Stimulated activated CD4-positive, alpha-beta T cell treated with anti-CD3 and anti-CD28 coated beads, Interleukin-2, amount 100 ng/mL, for 48 hours (primary cell): ENCODE data around the gene ARHGAP32.
"Not testable (repeated sequence)": the region's sequence is repeated elsewhere in the genome, so short reads cannot be mapped to it uniquely, and the experiment has no call there.

Experiments
- DNase-seq, 2 donors: peaks; one replicate each; pipeline ENCODE4 v3.0.0-alpha.2; 2020

Gene ARHGAP32

DNA sequence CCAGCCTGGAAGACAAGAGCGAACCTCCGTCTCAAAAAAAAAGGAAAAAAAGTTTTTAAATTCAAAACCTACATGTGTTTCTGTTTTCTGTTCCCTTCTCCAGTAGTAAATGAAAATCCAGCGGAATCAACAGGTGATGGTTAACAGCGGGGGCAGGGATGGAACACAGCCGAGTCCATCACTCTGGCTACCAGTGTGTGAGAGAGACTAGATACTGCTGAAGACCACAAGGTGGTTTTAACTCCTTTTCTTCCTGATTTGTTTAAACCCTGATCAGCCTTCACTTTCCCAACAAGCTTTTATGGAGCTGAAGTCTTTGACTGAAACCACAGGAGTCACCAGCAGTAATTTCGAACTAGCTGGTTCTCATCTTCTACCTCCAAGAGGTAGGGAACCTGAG, 3.6 kb upstream of the ARHGAP32 start:
- DNase-seq: no peak

DNA sequence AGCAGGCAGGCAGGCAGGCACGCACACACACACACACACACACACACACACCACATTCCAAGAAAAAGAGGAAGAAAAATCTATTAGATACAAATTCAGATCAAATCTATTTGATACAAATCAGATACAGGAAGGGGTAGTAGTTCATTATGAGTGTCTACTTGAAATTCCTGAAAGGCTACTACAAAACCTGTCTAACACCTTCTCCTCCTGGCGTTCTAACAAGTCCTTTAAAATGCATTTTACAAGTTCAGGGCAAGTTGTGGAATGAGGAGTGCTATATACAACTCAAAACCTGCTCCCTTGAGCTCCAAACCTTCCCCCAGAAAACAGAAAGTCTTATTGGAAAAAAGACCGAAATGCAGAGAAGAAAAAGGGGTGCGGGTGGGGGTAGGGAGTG, 476 bp downstream of the ARHGAP32 start:
- no peak for DNase-seq

DNA sequence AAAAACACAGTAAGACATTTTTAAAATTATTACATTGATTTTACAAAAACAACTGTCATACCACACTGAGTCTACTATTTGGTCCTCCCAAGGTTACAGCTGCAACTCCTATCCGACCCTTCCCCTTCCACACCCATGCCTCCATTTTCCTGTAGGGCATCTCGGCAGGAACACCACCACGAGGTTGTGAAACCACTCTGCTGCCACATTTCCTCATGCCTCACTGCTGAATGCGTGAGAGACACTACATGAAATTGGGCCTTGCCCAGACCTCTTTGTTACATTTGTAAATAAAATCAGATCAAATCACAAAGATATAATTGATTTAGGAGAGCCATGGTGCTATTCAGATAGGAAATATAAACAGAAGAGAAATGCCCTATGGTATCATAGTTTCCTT, 2.0 kb downstream of the ARHGAP32 start:
- DNase-seq: no peak

DNA sequence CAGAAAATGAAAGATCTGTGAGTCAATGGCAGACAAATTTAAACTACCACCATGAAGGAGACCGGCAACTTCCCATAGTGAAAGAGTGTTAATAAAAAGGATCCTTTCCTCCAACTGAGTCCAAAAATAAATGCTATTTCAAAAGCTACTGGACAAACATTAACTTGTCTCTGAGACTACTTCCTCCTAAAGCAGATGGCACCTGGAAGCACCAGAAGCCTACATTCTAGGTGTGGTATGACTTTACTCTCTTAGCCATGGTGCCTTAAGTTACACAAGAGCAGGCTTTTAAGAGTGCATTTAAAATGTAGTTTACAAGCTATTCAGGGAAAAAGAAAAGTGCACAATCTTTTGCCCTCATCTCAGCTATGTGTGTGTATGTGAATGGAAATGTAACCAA, 2.5 kb downstream of the ARHGAP32 start:
- no peak for DNase-seq

DNA sequence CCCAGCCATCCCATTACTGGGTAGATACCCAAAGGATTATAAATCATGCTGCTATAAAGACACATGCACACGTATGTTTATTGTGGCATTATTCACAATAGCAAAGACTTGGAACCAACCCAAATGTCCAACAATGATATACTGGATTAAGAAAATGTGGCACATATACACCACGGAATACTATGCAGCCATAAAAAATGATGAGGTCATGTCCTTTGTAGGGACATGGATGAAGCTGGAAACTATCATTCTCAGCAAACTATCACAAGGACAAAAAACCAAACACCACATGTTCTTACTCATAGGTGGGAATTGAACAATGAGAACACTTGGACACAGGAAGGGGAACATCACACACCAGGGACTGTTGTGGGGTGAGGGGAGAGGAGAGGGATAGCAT, 7.0 kb downstream of the ARHGAP32 start:
- not testable (repeated sequence) for DNase-seq

DNA sequence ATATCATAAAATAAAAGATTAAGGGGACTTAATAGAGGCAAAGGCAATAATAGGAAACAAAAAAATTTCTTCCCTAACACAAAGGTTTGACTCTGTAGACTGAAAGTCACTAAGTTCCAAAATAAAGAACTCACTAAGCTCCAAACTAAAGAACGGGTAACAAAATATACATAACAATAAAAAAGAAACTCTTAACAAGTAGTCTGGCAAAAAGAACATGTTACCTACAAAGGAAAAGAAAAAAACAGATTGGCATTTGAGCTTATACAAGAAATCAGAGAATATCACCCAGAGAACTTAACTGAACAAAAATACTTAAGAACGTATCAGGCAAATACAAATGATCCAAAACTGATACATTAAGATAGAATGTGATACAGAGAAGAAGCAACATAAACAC, 7.5 kb downstream of the ARHGAP32 start:
- DNase-seq: no peak

DNA sequence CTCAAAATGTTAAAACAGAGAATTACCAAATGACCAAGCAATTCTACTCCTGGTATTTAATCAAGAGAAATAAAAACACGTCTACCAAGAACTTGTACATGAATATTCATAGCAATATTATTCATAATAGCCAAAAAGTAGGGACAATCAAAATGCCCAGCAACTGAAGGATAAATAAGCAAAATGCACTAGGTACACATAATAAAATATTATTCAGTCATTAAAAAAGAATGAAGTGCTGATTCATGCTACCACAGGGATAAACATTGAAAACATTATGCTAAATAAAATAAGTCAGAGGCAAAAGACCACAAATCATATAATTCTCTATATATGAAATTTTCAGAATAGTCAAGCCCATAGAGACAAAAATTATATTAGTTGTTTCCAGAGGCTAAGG, 24.8 kb downstream of the ARHGAP32 start:
- DNase-seq: no peak

DNA sequence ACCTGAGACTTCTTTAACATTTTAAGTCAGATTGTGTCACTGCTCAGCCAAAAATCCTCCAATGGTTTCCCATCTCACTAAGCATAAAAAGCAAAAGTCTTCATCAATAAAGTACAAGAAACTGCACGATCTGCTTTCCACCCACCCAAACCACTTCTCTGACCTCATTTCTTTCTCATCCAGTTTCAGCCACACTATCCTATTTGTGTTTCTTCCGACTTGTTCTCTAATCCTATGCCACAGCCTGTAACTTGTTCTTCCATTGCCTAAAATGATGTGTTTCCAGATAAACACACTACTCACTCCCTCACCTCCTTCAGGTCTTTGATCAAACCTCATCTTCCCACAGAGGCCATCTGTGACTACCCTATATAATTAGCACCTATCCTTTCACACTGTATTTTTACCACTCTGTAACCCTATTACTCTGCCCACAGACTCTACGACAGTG, 28.4 kb downstream of the ARHGAP32 start:
- DNase-seq: no peak

DNA sequence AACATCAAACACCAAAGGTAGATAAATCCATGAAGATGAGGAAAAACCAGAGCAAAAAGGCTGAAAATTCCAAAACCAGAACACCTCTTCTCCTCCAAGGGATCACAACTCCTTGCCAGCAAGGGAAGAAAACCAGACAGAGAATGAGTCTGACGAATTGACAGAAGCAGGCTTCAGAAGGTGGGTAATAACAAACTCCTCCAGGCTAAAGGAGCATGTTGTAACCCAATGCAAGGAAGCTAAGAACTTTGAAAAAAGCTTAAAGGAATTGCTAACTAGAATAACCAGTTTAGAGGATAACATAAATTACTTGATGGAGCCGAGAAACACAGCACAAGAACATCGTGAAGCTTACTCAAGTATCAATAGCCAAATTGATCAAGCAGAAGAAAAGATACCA, 35.0 kb downstream of the ARHGAP32 start:
- DNase-seq: not testable (repeated sequence)

DNA sequence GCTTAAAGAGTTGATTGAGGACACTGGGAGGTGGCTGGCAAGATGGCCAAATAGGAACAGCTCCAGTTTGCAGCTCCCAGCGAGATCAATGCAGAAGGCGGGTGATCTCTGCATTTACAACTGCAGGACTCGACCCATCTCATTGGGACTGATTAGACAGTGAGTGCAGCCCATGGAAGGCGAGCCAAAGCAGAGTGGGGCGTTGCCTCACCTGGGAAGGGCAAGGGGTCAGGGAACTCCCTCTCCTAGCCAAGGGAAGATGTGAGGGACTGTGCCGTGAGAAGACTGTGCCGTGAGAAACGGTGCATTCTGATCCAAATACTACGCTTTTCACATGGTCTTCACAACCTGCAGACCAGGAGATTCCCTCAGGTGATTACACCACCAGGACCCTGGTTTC, 36.4 kb downstream of the ARHGAP32 start:
- DNase-seq: no peak

DNA sequence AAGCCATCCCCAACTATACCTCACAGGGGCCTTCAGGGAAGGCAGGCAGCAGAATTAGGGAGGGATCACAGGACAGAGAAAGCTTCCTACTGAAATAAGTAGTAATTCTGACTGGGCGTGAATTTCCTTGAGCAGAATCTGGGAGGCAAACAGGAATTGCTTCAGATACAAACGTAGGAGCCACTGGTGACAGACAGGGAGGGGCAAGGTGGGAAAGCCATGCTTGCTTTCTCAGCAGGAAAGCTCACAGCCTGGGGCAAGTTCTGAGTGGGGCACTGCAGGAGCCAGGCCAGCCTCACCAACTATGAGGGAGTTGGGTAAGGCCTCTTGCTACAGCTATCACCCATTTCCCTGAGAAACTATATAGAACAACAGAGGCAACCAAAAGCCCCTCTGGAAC, 43.6 kb downstream of the ARHGAP32 start:
- DNase-seq: no peak

DNA sequence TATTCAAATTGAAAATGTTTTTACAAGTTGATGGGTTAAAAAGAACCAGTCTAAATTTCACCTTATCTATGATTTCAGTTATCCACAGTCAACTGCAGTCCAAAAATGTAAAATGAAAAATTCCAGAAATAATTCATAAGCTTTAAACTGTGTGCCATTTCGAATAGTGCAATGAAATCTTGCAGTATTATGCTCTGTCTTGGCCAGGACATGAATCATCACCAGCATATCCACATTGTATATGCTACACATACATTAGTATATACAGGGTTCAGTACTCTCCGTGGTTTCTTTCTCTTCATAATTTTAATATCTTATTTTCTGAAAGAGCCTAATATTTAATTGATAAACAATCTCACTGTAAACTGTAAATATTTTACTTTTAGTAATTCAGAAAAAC, 45.9 kb downstream of the ARHGAP32 start:
- no peak for DNase-seq

DNA sequence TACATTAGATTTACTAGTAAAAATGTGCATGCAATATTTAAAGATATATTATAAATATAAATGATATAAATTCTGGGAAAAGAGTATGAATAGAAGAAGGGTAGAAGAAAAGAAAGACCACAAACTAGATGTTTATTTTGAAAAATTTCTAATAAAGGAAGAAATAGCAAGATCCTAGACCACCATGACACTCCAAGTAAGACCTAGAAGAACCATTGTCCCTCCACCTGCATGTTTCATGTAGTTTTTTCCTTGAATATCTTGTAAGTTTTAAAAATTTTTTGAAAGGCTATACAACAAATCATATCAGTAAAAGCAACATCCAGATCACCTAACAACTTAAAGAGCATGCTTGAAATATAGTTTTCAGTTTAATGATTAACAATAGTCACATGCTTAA, 46.8 kb downstream of the ARHGAP32 start:
- DNase-seq: no peak

DNA sequence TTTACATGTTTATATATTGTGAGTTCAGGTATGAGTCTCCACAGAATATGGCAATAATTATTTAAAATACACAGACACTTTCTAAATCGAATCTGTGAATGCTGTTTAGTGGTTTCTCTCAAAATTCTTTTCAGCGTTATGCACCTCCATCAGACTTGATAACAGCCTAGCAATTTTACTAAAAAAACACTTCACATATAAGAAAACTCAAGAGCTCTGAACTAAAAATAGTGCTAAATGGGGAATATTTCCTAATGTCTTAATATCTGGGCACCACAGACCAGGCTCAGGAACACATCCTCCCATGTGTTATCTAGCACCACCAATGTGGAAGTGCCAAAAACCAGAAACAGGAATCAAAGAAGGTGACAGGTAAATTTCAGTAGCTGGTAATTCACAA, 47.9 kb downstream of the ARHGAP32 start:
- no peak for DNase-seq

DNA sequence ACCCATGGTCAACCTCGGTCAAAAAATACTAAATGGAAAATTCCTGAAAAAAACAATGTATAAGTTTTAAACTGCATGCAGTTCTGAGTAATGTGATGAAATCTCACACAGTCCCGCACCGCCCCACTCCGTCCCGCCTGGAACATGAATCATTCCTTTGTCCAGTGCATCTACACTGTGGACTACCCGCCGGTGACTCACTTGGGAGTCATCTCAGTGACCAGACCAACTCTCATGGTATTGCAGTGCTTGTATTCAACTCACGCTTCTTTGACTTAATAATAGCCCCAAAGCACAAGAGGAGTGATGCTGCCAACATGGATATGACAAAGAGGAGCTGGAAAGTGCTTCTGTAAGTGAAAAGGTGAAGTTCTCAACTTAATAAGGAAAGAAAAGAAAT, 48.8 kb downstream of the ARHGAP32 start:
- DNase-seq: no peak

DNA sequence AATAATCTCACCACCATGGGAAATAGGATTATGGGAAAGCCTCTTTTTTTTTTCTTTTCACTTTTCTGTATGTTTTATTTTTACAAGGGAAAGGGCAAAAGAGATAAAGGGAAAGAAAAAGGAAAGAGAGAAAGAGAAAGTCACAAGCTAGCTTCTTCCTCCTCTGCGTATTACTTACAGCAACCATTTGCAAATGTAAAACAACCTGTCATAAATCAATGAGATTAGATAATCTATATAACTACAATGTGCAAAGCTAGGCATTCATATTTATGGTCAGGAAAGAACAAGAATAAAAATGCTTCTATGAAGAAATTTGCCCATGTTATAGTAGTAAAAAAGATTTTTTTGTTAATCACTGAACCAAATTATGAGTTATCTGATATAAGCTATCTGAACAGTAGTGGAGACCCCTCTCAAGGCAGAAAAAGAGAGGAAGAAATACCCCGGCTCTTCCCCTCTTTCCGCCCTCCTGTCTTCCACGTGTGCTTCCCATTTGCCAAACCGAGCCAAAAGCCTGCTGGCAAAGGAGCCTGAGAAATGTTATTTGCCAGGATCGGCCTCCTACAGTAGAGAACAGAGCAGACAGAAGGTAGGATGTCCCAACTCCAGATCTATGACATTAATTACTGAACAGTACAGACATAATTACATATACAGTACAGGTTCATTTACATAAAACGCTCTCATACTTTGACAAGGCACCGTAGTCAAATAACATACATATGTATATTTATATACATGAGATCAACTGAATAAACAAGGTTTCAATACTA, 50.2 kb downstream of the ARHGAP32 start:
- DNase-seq: no peak

DNA sequence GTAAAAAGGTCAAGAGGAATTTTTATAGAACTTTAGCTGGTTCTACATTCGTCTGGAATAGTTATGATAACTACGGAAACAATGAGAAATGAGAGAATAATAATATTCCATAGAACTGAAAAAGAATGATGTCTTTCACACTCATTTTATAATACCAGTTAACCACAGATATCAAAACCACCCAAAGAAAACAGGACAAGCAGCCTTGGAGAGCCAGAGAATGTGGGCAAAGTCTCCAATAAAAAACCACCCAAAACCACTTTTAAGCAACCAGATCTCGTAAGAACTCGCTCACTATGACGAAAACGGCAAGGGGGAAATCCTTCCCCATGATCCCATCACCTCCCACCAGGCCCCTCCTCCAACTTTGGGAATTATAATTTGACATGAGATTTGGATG, 60.8 kb downstream of the ARHGAP32 start:
- no peak for DNase-seq

DNA sequence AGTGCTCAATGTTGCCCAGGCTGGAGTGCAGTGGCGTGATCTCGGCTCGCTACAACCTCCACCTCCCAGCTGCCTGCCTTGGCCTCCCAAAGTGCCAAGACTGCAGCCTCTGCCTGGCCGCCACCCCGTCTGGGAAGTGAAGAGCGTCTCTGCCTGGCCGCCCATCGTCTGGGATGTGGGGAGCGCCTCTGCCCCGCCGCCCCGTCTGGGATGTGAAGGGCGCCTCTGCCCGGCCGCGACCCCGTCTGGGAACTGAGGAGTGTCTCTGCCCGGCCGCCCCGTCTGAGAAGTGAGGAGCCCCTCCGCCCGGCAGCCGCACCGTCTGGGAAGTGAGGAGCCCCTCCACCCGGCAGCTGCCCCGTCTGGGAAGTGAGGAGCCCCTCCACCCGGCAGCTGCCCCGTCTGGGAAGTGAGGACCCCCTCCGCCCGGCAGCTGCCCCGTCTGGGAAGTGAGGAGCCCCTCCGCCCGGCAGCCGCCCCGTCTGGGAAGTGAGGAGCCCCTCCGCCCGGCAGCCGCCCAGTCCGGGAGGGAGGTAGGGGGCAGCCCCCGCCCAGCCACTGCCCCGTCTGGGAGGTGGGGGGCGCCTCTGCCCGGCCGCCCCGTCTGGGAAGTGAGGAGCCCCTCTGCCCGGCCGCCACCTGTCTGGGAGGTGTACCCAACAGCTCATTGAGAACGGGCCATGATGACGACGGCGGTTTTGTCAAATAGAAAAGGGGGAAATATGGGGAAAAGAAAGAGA, 63.1 kb downstream of the ARHGAP32 start:
- not testable (repeated sequence) for DNase-seq

DNA sequence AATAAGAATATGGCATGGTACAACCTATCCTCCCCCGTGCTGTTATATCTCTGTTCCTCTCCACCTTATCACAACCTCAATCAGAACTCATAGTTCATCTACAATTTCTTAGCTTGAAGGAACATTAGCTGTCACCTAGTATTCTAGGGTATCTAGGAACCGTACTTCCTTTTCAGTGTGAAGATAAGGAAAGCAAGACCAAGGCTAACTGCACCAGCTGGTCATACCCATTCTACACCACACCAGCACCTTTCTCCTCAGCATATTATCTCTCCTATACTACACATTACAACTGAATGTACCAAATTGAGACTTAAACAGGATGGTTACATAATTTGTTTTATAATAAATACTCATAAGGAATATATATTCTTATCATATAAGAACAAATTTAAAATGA, 73.1 kb downstream of the ARHGAP32 start:
- no peak for DNase-seq

DNA sequence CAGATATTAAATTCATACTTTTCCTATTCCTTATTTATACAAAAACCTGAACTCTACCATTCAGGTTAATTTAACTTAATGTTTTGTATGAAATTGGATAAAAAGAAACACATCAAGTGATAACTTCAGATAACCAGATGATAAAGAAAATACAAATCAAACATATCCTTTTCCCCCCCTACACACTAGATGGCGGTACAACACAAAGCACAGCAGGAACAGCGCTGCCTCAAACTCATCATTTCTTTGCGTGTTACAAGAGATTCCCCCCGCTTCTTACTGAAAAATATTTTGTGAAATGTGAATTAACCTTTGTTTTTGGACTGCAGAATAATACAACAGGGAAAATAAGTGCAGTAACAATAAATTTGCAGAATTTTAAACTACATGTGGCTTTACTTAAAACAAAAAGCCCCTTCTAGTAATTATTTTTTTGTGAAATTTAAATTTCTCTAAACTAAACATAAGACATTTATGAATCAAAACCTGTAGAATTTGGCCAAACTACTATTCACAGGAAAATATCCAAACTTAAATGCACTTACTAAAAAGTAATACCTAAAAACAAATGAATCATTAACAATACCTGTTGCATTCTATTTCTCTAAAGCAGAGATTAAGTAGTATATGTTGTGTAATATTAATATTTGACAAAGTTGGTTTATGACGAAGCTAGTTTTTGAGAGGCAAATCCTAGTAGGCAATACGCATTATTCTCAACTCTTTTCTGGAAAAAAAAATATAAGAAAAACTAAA, 74.4 kb downstream of the ARHGAP32 start:
- peak; percentile 17 to 33 for DNase-seq

DNA sequence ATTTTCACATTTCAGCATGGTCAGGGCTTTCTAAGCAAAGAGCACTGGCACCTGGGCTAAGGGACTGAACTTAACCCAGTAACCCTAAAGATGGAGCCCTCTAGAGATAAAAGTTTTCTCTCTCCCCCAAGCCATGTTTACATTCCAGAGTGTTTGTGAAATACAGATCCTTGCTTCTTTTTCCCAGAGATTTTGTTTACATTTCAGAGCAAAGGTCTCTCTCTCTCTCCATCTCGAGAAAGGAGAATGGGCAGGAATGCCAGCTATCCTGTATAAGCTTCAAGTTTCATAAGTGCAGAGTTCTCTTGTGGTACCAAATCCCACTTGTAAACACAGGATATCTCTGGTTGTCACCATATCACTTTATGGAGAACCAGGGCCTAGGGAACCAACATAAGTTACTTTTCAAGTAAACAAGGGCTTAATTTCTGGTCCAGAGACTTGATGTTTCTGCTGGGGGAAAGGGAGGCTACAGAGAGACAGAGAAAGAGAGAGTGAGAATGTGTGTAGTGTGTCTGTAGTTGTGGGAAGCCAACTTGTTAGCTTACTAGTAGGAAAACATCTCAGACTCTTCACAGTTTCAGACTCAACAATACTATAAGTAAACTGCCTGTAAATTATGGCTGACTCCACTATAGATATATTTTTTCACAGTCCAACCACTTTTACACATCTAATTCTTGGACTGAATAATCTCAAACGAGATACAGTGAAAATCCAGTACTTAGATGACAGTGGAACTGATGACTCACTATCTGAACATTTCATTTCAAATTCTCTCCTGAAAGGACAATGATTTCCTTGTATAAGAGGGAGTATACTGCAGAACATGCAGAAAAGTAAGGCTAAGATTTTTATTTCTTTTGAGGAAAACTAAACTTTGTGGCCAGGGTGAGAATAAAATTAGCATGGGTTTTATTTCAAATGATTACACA, 76.2 kb downstream of the ARHGAP32 start:
- DNase-seq: no peak

DNA sequence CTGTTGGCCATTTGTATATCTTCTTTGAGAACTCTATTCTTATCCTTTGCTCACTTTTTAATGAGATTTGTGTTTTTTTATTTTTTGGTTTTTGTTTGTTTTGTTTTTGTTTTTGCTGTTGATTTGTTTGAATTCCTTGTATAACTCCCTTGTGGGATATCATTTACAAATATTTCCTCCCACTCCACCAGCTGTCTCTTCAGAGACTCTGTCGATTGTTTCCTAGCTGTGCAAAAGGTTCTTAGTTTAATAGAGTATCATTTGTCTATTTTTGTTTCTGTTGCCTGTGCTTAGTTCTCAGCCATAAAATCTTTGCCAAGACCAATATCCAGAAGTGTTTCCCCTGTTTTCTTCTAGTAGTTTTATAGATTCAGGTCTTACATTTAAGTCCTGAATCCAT, 82.4 kb downstream of the ARHGAP32 start:
- no peak for DNase-seq

DNA sequence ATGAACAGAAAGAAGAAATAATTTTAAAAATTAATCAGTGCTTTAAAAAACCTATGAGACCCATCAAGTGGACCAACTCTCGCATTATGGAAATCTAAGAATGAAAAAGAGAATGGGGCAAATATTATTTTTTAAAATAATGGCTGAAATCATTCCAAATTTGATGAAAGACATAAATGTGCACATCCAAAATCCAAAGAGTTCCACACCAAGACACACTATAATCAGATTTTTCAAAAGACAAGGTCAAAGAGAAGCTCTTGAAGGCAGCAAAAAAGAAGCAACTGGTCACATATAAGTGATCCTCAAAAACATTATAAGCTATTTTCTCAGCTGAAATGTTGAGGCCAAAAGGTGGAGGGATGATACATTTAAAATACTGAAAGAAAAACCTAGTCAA, 85.3 kb downstream of the ARHGAP32 start:
- no peak for DNase-seq
